Erythroblast (primary cell): ENCODE measurements around the gene TMA7B.

Experiments
- GATA1 ChIP-seq: IDR thresholded peaks from 2 replicates; pipeline ENCODE4 v1.6.1; 2011; ENCODE audit warnings: low read depth, mild to moderate bottlenecking, control low read depth, low read length, moderate library complexity
- POLR2A ChIP-seq: IDR thresholded peaks from 2 replicates; pipeline ENCODE4 v1.6.1; 2011; ENCODE audit warnings: mild to moderate bottlenecking, low read length

GRCh38 chr22:39939830-39940229 lies 20.4 kb upstream of the TMA7B start:
- TF ChIP-seq POLR2A (no peak), GATA1 (no peak)
